NCI-H526 (cell line): ENCODE data around the gene SLC9B1.
"Not testable (repeated sequence)": the region's sequence is repeated elsewhere in the genome, so short reads cannot be mapped to it uniquely, and the experiment has no call there.

Experiments used
- DNase-seq, 2 experiments: peaks; one replicate each; lab custom pipeline; 2025; lab: John Stamatoyannopoulos, UW

SLC9B1 gene

GRCh38 chr4:102878349-102878748, 141.2 kb downstream of the SLC9B1 start:
- DNase-seq = not testable (repeated sequence)

- DNase-seq = not testable (repeated sequence)
Observed at GRCh38 chr4:102877477-102878106, 141.9 kb downstream of the SLC9B1 start.

- no peak for DNase-seq
Observed at GRCh38 chr4:102871772-102872171, 147.7 kb downstream of the SLC9B1 start.

- peak in 1 of 2 experiments; percentile 16 for DNase-seq
Observed at GRCh38 chr4:102869569-102870197, 149.8 kb downstream of the SLC9B1 start.

GRCh38 chr4:102868781-102869568, 150.5 kb downstream of the SLC9B1 start, which contains the start of gene CISD2:
CISD2 (plus strand) TSS chr4:102868992; CDS start chr4:102869085, 93 bp downstream.
- peak; percentile 80 to 92 for DNase-seq

GRCh38 chr4:102868153-102868780, 151.2 kb downstream of the SLC9B1 start:
- DNase-seq = no peak

- no peak for DNase-seq
Observed at GRCh38 chr4:102867278-102868152, 152.0 kb downstream of the SLC9B1 start.

GRCh38 chr4:102865327-102865726, 154.2 kb downstream of the SLC9B1 start:
- not testable (repeated sequence) for DNase-seq

GRCh38 chr4:102862747-102863146, 156.8 kb downstream of the SLC9B1 start:
- DNase-seq = no peak

GRCh38 chr4:102862016-102862415, 157.5 kb downstream of the SLC9B1 start:
- DNase-seq = no peak

- no peak for DNase-seq
Observed at GRCh38 chr4:102860611-102861324, 158.7 kb downstream of the SLC9B1 start.

- no peak for DNase-seq
Observed at GRCh38 chr4:102858828-102859464, 160.6 kb downstream of the SLC9B1 start.
